B cell (primary cell): Measurements from ENCODE around the gene RMI2. TPM values are rescaled to one million over a fixed set of nuclear protein-coding genes. Genes with fewer than 3 reads are reported as not detected.

Experiments used
- ATAC-seq: fragments of 200-7000 bp; cut with Tn5 transposase; one replicate; pipeline ENCODE4 v1.10.0; 2021; ENCODE audit warnings: low read depth, mild to moderate bottlenecking, moderate number of reproducible peaks, moderate library complexity
- CTCF ChIA-PET: fragments of 350-600 bp; sonication (Branson Sonifier 250); formaldehyde crosslinking; loops from one replicate; lab custom pipeline; 2021; ENCODE audit warnings: antibody characterized with exemption, inconsistent platforms; lab: Charles Lee
- POLR2A ChIA-PET: fragments of 350-600 bp; sonication (Branson Sonifier 250); formaldehyde crosslinking; loops from one replicate; lab custom pipeline; 2021; ENCODE audit warnings: antibody characterized with exemption; lab: Charles Lee
- DNase-seq: peaks from one replicate; pipeline ENCODE4 v3.0.0; 2013
- H2AFZ ChIP-seq: 2 replicates; pipeline ENCODE4 v1.6.1; 2012; ENCODE audit warnings: mild to moderate bottlenecking, low read depth, low read length; ENCODE audit not compliant: insufficient read depth, poor library complexity, severe bottlenecking
- H3K27ac ChIP-seq, 2 donors: 1 replicate in 1 of 2; 2 replicates in 1 of 2; pipeline ENCODE4 v1.5.1; 2012 to 2013; ENCODE audit warnings: low read length in 2 of 2, mild to moderate bottlenecking in 2 of 2, moderate library complexity in 1 of 2
- H3K27me3 ChIP-seq, 4 experiments: fragments of 200-600 bp in 1 of 4; sonication (generic) in 1 of 4; replicated peaks in 1 of 4; 1 replicate in 2 of 4; 2 replicates in 2 of 4; pipeline versions ENCODE4 v1.6.1 to v1.7.0; 2013 to 2016; ENCODE audit warnings: low read length in 3 of 4, mild to moderate bottlenecking in 2 of 4, mixed read lengths in 1 of 4, moderate library complexity in 1 of 4; ENCODE audit not compliant: insufficient read depth in 4 of 4, control insufficient read depth in 3 of 4; ENCODE audit errors: control extremely low read depth in 1 of 4
- H3K36me3 ChIP-seq, 2 experiments: replicated peaks in 1 of 2; 1 replicate in 1 of 2; 2 replicates in 1 of 2; pipeline versions ENCODE4 v1.6.1 to v1.7.1; 2013; ENCODE audit warnings: low read length in 1 of 2; ENCODE audit not compliant: insufficient read depth in 2 of 2, control insufficient read depth in 1 of 2; ENCODE audit errors: control extremely low read depth in 1 of 2, extremely low read depth in 1 of 2
- H3K4me1 ChIP-seq, 2 donors: fragments of 200-600 bp in 1 of 2; sonication (generic) in 1 of 2; 1 replicate in 1 of 2; 2 replicates in 1 of 2; pipeline versions ENCODE4 v1.5.1 to v1.6.1; 2013 to 2017; ENCODE audit warnings: low read length in 2 of 2; ENCODE audit not compliant: control insufficient read depth in 2 of 2, insufficient read depth in 2 of 2
- H3K4me2 ChIP-seq: replicated peaks from 2 replicates; pipeline ENCODE3; 2012; ENCODE audit warnings: mild to moderate bottlenecking, low read depth, low read length; ENCODE audit not compliant: poor library complexity, severe bottlenecking
- H3K4me3 ChIP-seq, 5 experiments: fragments of 200-600 bp in 1 of 5; sonication (generic) in 1 of 5; 1 replicate in 3 of 5; 2 replicates in 2 of 5; pipeline versions ENCODE4 v1.5.1 to v1.7.0; 2011 to 2016; ENCODE audit warnings: low read length in 4 of 5, mild to moderate bottlenecking in 4 of 5, low read depth in 2 of 5, control low read depth in 1 of 5, moderate library complexity in 1 of 5; ENCODE audit not compliant: insufficient read depth in 1 of 5; ENCODE audit errors: control extremely low read depth in 1 of 5, extremely low read depth in 1 of 5
- H3K79me2 ChIP-seq: fragments of 200-600 bp; sonication (generic); one replicate; pipeline ENCODE4 v1.6.0; 2016; ENCODE audit warnings: low read length; ENCODE audit not compliant: control insufficient read depth, insufficient read depth
- H3K9ac ChIP-seq: fragments of 200-600 bp; sonication (generic); 2 replicates; pipeline ENCODE4 v1.6.1; 2017; ENCODE audit warnings: mild to moderate bottlenecking, low read length, moderate library complexity
- H3K9me3 ChIP-seq, 3 donors: one replicate each; pipeline versions ENCODE4 v1.6.1 to v1.7.1; 2013; ENCODE audit warnings: low read length in 2 of 3; ENCODE audit not compliant: control insufficient read depth in 2 of 3, insufficient read depth in 1 of 3; ENCODE audit errors: control extremely low read depth in 1 of 3
- H4K20me1 ChIP-seq: 2 replicates; pipeline ENCODE4 v1.6.0; 2012; ENCODE audit warnings: mild to moderate bottlenecking, low read length; ENCODE audit not compliant: insufficient read depth, control insufficient read depth, poor library complexity, severe bottlenecking
- H3K27ac Mint-ChIP-seq: one replicate; pipeline ENCODE4 v1.8.0; 2021; ENCODE audit warnings: mixed read lengths
- H3K27me3 Mint-ChIP-seq: one replicate; pipeline ENCODE4 v1.8.0; 2021; ENCODE audit warnings: mixed read lengths
- H3K4me1 Mint-ChIP-seq: one replicate; pipeline ENCODE4 v1.8.0; 2021; ENCODE audit warnings: mixed read lengths
- H3K4me3 Mint-ChIP-seq: one replicate; pipeline ENCODE4 v1.8.0; 2021; ENCODE audit warnings: mixed read lengths
- H3K9me3 Mint-ChIP-seq: one replicate; pipeline ENCODE4 v1.8.0; 2022; ENCODE audit warnings: mixed read lengths; ENCODE audit not compliant: insufficient read depth
- CTCF ChIP-seq: fragments of 200-600 bp; IDR thresholded peaks from one replicate; pipeline ENCODE4 v1.8.0; 2022; ENCODE audit warnings: antibody characterized with exemption, mild to moderate bottlenecking
- EZH2 ChIP-seq: IDR thresholded peaks from 2 replicates; pipeline ENCODE4 v1.6.1; 2012; ENCODE audit warnings: borderline replicate concordance, low read depth, mild to moderate bottlenecking, moderate library complexity, low read length; ENCODE audit not compliant: insufficient read depth, poor library complexity, severe bottlenecking
- WGBS: methylation state at CpG from one replicate; pipeline ENCODE4 v1.1.5; 2013; ENCODE audit warnings: missing lambda C conversion rate; ENCODE audit not compliant: insufficient coverage; 5-methylcytosine and 5-hydroxymethylcytosine counted together
- intact Hi-C: fragments of 100-400 bp; cut with micrococcal nuclease; formaldehyde crosslinking; loops from one replicate; pipeline ENCODE4 v1.10.0; 2022
- polyA plus RNA-seq: library from polyadenylated mRNA; depleted of rRNA; stranded (reverse); fragments of >200 nt; gene quantifications from 2 replicates; pipeline ENCODE4 v1.2.3, GENCODE V29; 2012
- total RNA-seq, 2 donors: library from RNA; stranded (reverse); fragments of 120-200 nt in 1 of 2; gene quantifications; 1 replicate in 1 of 2; 2 replicates in 1 of 2; pipeline versions ENCODE4 v1.2.3 to v1.2.4, GENCODE V29; 2013 to 2022

The RMI2 gene
- total and polyA plus RNA-seq, 2 donors (not counting 1 experiment from before 2014, with no cell fraction given): 2.3 to 27.0 TPM

- Mint-ChIP-seq H3K4me3 (peak overlapping the region; percentile 84), H3K9me3 (no peaks in the 10 kb centered on the region), H3K27me3 (peaks cover 33% of the 10 kb centered on the region), H3K4me1 (peaks cover 46% of the 10 kb centered on the region), H3K27ac (peak overlapping the region; percentile 67)
- WGBS: 3% methylated on average over 7 of the region's 16 CpGs
- Histone ChIP-seq H3K9me3 (no peaks in the 10 kb centered on the region), H2AFZ (no peak overlapping the region), H3K79me2 (no peaks in the 10 kb centered on the region), H3K27me3 (peaks cover 0 to 43% (median 25%) of the 10 kb centered on the region in 4 experiments), H3K4me2 (peak overlapping the region; percentile 76), H3K36me3 (no peaks in the 10 kb centered on the region), H3K27ac (no peak overlapping the region), H3K9ac (peak overlapping the region; percentile 40), H3K4me3 (peak overlapping the region; percentile 3 to 36 (median 15)), H4K20me1 (peaks cover 16% of the 10 kb centered on the region), H3K4me1 (peaks cover 28 to 31% of the 10 kb centered on the region in 2 donors)
- ATAC-seq: peak; percentile 61
- intact Hi-C loops: loop anchor here (1.0 kb wide), 1 partner anchor 8 kb away; no protein-coding TSS in a partner anchor
- ChIA-PET CTCF (interaction anchor here (0.6 to 1.7 kb wide), 4 partner anchors 64 to 391 kb away, joined by 3 to 7 read pairs (median 4); partner anchors contain the start of gene SOCS1), POLR2A (interaction anchor here (1.0 kb wide), 1 partner anchor 106 kb away, joined by 5 read pairs; the partner anchor contains the start of gene SOCS1)
- DNase-seq: peak; percentile 62
- TF ChIP-seq EZH2: no peak
- TF ChIP-seq CTCF: no peak
Observed at GRCh38 chr16:11361701-11362451, 16.6 kb downstream of the RMI2 start.

GRCh38 chr16:11363927-11364258 is 18.6 kb downstream of the RMI2 start:
- Mint-ChIP-seq H3K4me3 (no peak overlapping the region), H3K9me3 (no peaks in the 10 kb centered on the region), H3K4me1 (peaks cover 48% of the 10 kb centered on the region), H3K27ac (no peak overlapping the region), H3K27me3 (peaks cover 26% of the 10 kb centered on the region)
- Histone ChIP-seq H3K27me3 (peaks cover 0 to 27% (median 20%) of the 10 kb centered on the region in 4 experiments), H3K27ac (no peak overlapping the region), H4K20me1 (peaks cover 14% of the 10 kb centered on the region), H2AFZ (no peak overlapping the region), H3K9me3 (no peaks in the 10 kb centered on the region), H3K4me3 (no peak overlapping the region), H3K4me2 (no peak overlapping the region), H3K9ac (no peak overlapping the region), H3K36me3 (no peaks in the 10 kb centered on the region), H3K79me2 (no peaks in the 10 kb centered on the region), H3K4me1 (peaks cover 26 to 27% of the 10 kb centered on the region in 2 donors)
- WGBS: 0% methylated on average over 1 of the region's 7 CpGs
- ATAC-seq: no peak
- ChIA-PET CTCF (interaction anchor here (1.2 kb wide), 1 partner anchor 8 kb away, joined by 4 read pairs; no protein-coding TSS in a partner anchor), POLR2A (no interaction called here)
- DNase-seq: no peak
- TF ChIP-seq CTCF (no peak), EZH2 (no peak)
- intact Hi-C loops: no loop called here
